Medulla oblongata (tissue), 1 donor: ENCODE measurements around the gene PLXNC1.

Experiments used
- DNase-seq: peaks from one replicate; pipeline ENCODE4 v3.0.0-alpha.2; 2015; ENCODE audit errors: extremely low spot score

PLXNC1 gene

DNA sequence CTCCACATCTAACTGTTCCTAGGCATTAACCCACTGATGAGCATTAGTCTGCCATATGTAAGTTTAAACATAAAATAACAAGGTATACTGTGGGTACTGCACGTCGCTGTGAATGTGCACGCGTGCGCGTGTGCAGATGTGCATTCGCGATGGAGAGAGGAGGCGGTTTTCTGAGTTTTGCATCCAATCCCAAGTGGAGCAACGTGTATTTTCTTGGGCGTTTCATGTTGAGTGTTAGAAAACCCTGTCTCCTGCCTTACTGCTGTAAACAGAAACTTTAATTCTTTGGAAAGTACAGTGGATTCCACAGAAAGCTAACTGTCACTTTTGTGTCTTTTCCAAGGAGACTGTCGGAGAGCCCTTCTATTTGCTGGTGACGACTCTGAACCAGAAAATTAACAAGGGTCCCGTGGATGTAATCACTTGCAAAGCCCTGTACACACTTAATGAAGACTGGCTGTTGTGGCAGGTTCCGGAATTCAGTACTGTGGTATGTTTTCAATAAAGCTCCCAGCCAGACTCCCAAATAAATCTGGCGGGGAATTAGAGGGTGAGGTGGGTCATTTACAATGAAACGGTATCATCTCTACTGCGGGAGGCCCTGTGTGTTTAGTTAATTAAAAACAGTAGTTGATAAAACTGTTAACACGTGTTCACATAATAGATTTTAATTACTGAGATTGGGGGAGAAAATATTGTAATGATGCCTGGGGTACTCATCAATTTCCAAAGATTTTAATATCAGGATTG lies 116.5 kb downstream of the PLXNC1 start:
- no peak for DNase-seq

DNA sequence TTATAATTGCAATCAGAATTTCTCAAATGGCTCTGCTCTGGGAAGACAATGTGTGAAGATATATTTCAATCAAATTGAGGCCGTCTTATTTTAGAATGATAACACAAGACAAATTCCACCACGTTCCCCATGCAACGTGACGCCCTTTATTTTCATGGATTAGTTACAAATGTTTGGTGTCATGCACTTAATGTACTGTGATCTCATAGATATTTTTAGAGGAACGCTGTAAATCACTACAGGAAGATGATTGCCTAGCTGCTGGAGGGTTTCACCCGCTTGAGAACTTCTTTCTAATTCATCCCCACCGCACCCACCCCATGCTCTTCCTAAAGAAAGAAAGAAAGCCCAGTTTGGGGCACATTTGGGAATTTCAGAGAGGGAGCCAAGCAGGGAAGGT lies 117.2 kb downstream of the PLXNC1 start:
- DNase-seq = no peak

DNA sequence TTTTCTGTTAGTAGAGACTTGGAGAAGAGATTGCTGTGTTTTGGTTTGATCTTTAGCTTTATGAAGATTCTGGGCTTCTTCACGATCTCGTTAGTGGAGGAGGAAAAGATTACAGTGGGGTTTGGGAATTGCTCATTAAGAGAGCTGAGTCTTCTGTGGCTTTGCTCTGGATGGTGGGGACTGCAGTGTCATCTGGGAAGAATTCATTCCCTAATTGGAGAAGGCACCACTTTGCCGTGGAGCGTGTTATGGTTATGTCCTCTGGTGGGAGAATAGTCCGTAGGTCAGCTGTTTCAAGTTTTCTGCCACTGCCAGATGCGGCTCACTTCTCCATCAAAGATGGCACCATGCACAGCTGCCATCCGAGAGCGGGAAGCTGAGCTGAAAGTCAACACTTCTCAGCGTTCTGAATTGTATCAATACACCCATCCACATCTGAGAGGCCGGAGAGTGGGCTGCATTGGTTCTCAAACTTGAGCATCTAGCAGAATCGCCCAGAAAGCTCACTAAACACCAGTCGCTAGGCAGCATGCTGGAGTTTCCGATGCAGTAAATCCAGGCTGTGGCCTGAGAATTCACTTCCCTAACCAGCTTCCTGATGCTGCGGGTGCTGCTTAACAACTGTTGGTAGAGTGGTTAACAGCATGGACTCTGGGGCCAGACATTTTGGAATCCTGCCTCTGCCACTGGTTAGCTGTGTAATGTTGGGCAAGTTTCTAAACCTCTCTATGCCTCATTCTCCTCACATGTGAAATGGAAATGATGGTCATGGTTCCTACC lies 117.8 kb downstream of the PLXNC1 start:
- DNase-seq = no peak

DNA sequence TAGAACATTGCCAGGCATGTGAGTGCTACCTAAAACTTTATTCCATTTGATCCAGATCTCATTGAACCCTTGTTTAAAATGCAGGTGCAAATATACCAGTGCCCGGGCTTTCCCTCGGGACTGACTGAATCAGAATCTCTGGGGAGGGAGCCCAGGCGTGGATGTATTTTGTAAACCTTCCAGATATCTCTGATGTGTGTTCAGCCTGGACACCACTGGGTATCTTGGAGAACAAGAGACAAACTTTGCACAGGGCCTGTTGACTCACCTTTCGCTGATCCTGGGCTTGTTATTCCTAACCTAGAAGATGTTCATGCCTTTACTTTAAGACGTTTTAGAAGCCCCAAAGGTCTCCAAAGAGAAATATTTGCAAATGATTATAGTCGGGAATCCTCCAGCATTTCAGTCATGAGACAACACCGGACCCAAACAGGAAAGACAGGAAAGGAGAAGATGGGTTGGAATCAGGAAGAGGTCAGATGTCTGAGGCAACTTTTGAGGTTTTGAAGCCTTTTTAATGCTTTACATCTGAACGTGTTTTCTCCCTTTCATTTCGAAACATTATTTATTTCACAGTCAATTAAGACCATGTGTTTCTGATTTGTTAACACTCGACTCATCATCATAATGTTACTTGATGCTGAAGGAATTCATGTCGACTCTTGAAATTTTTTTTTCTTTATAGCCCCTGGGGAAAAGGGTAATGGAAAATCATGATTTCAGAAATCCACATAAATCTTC lies 118.6 kb downstream of the PLXNC1 start:
- DNase-seq = peak; percentile 48

DNA sequence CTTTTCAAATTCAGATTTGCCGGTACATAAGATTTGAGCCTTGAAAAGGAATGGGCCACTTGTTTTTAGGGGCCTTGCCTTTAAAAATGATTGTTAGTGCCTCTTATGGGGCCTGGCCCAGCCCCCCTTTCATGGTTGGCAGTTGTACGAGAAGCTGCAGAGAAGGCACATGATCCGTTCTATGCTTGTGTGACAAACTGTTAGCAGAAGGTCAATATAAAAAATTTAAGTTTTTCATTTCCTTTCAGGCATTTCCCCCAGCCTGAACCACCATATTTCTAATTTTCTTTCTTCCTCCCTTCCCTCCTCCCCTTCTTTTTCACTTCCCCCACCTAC lies 119.1 kb downstream of the PLXNC1 start:
- no peak for DNase-seq

DNA sequence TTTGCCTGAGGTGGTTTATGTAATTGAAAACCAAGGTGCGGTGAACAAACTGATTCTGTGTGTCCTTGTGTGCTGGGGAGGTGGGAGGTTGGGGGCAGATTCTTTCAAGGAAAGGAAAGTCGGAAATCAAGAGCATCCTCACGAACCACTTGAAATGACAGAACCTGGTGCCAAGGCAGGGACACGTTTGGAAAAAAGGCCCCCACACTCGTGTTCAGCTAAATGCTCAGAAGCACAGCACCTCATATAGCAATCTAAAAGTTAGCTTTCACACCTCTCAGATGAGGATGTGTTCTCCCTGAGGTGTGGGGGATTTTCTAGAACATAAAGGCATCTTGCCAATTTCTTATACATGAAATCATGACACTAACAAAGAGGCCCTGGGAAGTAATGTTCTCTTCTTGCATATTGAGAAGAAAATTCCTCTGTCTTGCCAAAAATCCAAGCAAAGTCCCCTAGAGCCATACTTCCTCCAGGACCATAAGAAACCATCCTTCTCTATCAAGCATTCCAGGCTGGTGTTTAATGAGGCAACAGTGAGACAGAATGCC lies 119.6 kb downstream of the PLXNC1 start:
- no peak for DNase-seq

DNA sequence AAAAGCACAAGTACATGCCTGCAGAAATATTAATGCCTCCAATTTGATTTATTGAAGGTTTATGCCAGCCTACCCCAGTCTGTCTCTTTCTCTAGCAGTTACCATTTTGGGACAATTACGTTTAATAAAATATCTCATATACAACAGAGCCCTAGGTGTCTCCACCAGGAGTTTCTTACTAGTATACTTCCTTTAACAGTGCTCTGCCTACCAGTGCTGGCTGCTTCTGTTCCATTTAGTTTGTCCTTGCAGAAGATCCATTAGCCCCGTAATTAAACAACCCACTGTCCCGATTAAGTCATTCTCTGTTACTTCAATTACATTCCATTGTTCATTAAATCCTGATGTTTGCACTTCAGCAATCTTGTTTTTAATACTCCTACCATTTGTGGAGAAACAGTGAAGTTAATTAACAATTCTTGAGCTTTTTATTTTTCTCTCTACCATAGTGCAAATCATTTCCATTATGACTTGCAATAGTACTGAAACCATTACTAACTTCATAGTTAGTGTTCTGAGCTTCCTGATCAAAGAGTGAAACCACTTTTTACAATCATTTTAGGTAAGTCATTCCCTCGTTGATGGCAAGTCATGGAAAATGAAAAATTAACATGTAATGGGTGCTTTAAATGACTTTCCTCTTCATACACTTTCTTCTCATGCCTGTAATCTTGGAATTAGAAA lies 121.1 kb downstream of the PLXNC1 start:
- no peak for DNase-seq

DNA sequence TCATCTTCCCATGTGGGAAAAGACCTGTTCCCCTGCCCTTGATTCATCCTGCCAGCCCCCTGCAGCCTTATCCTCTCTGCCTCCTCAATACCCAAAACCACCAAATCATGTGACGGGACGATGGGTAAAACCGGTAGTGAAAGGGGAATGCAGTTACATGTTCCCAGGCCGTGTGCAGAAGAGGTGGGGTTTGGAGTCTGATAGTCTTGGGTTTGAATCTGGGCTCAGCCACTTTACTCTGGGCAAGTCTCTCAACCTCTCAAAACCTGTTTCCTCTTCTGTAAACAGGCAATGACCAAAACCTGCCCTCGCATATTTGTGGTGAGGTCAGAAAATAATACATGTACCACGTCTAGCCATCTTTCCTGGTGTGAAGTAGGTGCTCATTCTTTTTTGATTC lies 123.0 kb downstream of the PLXNC1 start:
- DNase-seq = no peak

DNA sequence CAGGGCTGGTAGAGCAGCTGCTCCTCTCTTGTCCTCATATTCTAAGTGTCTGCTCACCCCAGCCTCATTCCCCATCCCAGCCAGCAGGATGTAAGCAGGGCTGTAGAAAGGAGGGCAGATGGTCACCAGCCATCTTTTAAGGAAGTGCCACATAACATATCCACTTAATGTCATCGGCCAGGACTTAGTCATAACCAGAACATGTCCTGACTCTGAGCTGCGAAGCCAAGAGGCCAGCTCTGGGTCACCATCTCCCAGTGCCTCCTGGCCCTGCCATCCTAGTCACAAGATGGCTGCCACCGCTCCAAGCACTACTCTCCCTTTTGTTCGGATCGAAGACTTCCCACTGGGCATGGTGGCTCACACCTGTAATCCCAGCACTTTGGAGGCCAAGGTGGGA lies 123.9 kb downstream of the PLXNC1 start:
- DNase-seq = no peak

DNA sequence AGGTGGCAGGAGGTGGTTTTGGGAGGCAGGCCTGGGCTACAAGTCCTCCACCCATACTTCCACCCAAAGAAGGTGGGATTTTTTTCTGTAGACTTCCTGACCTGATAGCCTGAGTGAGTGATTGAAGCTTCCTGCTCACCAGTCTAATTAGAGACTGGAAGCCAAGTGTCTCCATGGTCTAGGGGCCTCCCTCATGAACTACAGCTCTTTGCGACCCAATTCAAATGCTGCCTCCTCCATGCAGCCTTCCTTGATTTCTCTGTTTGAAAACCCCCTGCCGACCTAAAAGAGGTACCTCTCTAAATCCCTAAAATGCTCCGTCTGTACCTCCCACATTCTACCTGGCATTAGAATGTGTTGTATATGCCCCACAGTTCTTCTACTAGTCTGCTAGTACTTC lies 124.9 kb downstream of the PLXNC1 start:
- DNase-seq = no peak

DNA sequence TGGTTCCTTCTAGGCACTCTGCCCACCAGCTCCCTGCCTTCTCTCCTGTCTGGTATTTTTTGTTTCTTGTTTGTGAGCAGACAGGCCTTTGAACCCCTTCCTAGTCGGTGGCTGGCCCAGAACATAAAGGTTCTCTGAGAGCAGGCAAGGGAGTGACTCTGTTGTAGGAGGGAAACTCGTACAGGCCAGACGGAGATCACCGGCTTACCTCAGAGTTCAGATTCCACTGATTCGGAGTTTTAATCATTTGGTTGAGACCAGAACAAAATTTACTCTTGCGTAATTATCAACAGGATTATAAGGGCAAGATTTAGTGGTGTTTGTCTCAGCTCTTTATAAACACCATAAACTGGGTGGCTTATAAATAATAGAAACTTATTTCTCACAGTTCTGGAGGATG lies 128.3 kb downstream of the PLXNC1 start:
- DNase-seq = no peak

DNA sequence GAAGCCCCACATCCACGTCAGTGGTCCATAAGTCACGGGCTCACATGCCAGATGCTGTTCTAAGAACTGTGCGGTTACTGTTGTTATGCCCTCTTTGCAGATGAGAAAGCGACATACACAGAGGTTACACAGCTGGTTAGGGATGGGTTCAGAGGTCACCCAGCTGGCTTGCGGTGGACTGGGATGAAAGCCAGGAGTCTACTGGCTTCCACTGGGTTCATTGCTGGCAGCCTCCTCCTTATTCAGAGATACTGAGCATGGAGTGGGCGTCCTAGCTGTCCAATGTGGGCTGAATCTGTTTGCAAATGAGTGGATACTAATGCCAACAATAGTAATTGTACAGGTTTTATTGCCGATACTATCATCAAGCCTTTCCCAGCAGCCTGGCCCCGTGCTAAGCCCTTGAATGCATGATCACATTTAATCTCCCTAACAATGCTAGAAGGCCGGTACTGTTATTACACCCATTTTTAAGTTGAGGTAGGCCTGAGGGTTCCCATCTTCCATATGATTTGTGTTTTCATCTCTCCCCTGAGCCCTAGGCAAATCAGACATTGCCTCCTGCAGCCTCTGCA lies 129.1 kb downstream of the PLXNC1 start:
- peak; percentile 37 for DNase-seq

DNA sequence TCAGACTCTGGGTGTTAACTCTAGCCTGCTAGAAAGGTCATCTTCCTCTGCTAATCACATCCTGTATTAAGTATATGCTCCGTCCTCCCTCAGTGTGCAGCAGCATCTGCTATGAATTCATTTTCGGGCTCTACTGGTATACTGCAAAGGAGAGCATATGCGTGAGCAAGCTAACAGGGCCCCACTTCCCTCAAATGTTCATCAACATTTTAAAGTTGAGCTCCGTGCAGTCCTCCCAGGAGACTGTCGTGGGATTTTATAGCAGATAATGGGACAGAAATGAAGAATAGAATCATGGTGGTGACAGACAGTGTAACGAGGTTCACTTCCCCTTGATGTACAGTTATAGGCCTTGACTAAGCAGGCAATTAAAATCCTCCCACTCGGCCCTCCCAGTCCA lies 131.7 kb downstream of the PLXNC1 start:
- no peak for DNase-seq

DNA sequence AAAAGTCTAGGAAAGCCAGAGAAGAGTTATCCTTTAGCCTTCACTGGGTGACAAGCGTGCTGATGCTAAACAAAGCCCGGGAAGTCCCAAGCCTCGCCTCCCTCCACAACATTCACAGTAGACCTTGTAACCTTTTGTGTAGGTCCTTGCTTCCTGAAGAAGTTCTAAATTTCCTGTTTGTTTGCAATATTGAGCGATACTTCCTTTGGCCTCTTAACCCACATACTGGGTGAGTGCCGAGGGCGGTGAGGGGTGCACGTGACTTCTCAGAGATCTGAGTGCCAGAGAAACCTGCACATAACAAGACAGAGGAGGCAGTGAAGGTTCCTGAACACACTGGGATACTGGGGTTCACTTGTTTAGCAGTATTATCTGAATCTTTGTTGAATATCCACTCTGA lies 134.3 kb downstream of the PLXNC1 start:
- DNase-seq = no peak

DNA sequence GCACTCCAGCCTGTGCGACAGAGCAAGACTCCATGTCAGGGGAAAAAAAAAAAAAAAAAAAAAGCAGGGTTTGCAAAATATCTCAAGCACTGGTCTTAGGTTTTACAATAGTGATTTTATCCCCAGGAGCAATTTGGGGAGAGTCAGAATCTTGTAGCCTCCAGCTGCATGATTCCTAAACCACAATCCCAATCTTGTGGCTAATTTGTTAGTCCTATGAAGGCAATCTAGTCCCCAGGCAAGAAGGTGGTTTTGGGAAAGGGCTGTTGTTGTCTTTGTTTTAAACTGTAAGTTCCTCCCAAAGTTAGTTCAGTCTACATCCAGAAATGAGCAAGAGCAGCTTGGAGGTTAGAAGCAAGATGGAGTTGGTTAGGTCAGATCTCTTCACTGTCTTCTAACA lies 135.7 kb downstream of the PLXNC1 start:
- DNase-seq = no peak

DNA sequence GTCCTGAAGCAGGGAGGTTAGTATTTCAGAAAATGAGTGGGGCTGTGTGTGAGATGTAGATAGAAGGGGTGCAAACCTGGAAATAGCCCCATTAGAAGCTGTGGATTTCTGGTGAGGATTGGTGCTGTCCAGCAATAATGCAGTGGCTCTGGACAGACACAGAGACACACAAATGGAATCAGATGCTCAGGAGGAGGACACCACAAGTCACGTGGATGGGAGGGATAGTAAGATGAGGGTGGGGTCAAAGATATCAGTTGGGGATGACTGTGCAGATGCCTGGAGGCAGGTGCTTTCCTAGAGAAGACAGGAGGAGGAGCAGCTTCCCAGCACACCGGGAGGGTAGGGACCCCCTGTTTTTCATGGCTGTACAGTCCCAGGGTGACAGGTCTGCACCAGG lies 136.5 kb downstream of the PLXNC1 start:
- DNase-seq = no peak

DNA sequence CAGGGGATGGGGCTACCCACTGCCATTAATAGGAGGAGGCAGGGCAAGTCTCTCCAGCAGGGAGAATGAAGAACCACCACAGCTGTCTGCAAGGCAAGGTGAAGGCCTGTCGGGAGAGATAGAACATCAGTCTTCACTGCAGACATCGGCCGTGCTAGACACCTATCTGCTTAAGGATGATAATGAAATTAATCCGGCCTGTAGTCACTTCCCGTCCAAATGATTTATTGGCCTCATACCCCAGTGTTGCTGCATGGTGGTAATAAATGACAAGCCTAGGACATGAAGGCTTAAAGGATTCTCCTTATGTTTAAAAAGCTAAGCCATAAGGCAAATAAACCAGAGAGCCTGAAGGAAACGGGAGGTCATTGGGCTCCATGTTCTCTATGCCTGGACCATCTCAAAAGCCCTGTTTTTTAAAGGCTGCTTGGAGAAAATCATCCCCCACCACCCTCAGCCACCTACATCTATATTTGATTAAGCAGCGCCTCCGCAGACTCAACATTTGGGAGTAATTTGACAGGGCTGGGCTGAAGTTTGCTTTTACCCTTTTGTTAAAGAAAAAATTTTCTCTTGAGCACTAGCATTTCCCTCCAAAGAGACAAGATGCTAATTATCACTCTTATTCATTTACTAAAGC lies 137.7 kb downstream of the PLXNC1 start:
- no peak for DNase-seq

DNA sequence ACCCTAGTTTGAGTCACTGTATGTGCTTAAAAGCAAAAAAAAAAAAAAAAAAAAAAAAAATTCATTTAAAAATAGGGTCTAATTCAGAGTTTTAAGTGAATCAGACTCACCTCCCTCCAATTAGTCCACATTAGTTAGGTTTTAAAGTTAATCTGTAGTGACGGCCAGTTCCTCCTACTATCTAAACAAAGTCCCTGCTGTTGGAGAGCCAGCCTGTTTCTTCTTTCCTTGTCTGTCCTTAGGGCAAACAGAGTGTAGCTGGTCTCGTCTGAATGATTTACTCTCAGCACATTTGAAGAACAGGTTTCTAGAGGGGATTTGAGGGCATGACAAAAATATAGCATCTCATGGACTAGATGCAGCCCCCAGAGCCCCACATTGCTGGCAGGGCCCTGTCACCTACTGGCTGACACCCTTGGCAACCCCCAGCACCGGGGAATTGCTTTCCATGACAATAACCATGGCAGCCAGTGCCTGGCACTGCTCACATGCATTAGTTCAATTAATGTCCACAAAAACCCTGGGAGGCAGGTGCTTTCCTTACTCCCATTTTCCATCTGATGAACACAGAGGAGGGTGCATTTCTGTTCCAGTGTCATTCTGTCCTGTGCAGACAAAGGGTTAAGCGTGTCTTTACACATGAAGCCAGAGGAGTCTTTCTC lies 138.3 kb downstream of the PLXNC1 start:
- no peak for DNase-seq

DNA sequence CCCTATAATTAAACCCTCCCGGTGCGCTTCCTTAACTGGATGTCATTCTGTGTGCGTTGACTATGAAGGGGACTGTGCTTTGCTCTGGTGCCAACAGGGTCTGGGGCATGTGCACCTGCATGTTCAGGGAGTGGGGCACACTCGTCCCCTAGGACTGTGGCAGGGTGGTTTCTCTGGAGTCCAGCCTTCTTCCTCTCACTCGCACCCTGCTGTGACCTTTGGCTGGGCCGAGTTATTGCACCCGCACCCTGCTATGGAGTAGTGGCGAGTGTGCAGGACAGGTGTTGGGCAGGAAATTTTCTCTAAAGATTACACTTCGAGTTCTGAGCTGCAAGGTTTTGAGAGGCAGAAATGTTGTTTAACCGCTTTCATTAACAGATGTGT lies 138.9 kb downstream of the PLXNC1 start:
- no peak for DNase-seq

DNA sequence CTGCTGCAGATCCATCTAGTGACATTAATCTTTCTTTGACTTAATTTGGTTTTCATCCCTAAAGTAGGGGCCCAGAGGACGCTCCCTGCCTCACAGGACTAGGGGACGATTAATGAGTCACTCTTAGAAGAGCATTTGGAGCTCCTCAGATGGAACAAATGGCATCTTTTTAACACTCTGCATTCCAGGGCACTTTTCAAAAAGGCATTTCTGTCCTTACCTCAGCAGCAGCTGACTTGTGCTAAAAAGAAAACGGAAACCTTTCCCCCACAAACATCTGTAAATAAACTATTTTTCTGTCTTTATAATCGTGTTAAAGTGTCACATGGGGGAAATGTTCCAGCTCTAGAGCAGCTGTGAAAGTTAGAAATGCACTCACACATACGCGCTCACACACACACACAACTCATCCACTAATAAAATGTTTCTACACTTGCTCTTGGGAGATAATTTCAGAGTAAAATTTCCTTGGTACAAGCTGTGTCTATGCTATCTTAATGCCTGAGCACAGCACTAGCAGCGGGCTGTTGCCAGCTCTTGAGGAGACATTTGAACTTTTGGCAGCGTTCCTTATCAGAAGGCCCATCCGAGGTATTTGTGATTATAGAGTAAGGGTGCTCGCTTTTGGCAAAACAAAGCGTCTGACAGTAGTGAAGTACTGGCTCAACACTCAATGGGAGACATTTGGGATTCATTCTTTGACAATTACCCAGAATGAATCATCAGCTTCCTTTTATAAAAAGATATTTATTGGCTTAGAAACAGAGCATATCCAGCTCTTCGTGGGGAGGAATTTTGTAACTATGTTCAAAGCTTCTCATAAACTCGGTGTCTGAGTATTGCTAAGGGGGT lies 141.3 kb downstream of the PLXNC1 start:
- no peak for DNase-seq
